GM18858 (cell line): ENCODE results near the gene LRRC45.
A peak's percentile ranks its signal among the peaks of the same experiment; 100 is the strongest.
"Not testable (repeated sequence)": the region's sequence is repeated elsewhere in the genome, so short reads cannot be mapped to it uniquely, and the experiment has no call there.

Experiments
- ATAC-seq: cut with Tn5 transposase; IDR thresholded peaks from one replicate; pipeline ENCODE4 v1.9.1; 2021; ENCODE audit not compliant: unreplicated experiment

Gene LRRC45

DNA sequence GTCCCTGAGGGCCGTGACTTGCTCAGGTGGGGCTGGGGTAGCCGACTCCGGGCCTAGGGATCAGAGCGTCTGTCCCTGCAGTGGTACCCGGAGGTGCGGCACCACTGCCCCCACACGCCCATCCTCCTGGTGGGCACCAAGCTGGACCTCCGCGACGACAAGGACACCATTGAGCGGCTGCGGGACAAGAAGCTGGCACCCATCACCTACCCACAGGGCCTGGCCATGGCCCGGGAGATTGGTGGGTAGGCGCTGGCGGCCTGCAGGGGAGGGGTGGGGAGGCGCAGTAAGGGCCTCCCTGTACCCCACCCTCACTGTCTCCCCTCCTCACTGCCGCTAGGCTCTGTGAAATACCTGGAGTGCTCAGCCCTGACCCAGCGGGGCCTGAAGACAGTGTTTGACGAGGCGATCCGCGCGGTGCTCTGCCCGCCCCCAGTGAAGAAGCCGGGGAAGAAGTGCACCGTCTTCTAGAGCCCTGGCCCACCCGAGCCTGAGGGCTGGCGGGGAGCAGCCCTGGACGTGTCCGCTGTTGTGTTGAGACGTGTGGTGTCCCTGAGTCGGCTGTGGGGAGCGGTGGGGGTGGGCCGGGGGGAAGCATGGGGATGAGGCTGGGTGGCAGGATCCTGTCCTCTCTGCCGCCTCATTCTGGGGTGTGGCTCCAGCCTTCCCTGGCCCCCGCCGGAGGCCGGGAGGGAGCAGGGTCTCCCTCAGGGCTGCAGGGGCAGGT, 10.4 kb downstream of the LRRC45 start:
- ATAC-seq: no peak

DNA sequence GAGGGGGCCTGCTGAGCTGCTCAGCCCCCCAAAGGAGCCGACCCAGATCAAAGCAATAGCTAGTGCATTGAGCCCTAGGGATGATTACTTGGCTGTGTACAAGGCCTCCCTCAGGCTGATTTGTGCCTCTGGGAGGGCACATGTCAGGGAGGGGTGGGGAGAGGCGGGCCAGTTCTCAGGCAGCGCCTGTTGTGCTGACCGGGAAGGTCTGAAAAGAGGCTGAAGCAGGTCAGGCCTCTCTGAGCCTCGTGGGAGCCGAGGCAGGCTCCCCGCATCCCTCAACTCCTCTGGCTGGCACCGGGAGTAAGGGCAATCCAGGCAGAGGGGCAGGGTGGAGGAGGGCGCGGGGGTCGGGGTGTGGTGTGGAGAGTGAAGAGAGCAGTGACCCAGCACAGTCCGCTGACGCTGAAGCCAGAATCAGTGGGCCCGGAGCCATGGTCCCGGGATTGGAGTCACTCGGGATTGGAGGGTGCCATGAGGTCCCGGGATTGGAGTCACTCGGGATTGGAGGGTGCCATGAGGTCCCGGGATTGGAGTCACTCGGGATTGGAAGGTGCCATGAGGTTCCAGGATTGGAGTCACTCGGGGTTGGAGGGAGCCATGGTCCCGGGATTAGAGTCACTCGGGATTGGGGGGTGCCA, 11.4 kb downstream of the LRRC45 start:
- ATAC-seq: no peak

DNA sequence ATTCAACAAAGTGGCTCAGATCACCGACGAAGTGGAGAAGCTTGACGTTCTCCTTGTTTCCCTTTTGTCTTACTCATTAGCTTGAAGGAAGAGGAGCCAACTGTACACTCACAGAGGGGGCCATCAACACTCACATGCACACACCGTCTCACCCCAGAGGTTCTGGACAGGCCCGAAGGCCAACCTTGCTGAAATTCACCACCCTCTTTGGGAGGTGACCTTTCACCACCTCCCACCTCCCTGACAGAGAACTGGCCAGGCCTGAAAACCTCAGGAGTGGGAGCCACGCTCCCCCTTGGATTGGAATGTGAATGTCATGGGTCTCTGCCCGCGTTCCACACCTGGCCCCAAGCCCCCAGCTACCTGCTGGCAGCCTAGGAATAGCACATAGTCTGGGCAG, 12.4 kb downstream of the LRRC45 start:
- ATAC-seq: no peak

DNA sequence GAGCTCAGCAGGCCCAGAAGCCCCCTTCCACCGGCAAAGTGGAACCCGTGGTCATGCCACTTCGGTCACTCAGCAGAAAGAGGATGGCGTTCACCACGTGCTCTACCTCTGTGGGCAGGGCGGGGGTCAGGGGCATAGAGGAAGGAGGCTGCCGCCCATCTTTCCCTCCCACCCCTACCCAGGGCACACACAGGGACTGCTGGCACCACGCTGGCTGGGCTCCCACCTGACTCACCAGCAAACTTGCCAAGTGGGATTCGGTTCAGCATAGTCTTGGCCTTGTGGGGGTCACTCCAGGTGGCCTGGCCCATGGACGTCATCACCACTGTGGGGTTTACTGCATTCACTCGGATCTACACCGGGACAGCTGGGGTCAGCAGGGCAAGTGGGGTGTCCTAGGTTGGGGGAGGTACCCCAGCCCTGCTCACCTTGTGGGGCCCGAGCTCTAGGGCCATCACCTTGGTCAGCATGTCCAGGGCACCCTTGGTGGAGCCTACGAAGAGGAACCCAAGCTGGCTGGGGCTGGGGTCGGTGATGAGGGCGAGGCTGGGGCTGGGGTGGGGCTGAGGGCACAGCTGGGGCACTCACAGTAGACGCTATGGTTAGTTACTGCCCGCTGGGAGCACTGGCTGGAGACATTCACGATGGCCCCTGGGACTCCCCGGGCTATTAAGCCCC, 13.0 kb downstream of the LRRC45 start:
- no peak for ATAC-seq

DNA sequence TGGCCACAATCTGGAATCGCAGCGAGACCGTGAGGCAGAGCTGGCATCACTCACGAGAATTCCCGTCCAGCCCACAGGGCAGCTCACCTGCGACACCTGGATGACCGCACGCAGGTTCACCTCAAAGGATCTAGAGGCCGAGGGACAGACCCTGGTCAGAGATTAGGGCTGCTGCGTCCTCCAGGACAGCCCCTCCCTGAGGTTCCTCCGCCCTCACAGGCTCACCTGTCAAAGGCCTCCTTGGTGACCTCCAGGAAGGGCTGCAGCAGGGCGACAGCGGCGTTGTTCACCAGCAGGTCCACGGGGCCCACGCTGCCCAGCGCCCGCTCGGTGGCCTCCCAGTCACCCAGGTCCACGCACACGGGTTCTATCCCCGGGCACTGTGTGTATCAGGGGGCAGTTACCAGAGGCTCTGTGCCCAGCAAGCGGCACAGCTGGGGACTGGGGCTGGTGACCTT, 13.6 kb downstream of the LRRC45 start:
- ATAC-seq: no peak

DNA sequence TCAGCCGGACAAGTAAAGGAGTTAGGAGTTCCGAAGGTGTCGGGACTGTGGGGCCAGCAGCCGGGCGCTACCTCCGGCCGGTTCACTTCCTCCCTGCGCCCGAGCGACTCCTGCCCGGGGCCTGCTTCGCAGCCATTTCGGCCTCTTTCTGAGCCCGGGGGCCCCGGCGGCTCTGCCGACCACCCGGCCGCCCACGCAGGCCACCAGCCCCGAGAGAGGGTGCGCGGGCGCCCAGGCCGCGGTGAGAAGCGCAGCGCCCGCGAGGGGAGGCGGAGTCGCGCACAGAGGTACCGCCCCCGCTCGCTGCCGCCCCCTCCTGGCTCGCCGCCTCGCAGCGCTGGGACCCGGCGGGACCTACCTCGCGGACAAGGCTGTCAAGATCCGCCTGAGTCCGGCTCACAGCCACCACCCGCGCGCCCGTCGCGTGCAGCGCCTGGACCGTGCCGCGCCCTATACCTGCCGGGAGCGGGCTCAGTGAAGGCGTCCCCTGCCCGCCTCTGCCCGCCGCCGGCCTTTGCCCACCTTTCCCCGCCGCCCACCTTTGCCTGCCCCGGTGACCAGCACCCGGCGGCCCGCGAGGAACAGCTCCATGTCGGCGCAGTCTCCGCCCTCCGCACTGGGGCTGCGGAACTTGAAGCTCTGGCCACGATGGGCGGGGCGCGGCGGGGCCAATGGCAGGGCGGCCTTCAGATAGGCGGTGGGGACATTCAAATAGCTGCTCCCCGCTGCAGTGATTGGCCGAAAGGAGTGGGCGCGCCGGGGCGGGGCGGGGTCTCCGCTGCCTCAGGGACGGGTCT, 14.2 kb downstream of the LRRC45 start, which contains the start of gene DCXR:
Gene DCXR, minus strand, starts transcription at position 606 of the 797 bp plus-strand sequence. Its CDS starts 15 bp downstream, at position 591.
- ATAC-seq: peak; percentile 67

DNA sequence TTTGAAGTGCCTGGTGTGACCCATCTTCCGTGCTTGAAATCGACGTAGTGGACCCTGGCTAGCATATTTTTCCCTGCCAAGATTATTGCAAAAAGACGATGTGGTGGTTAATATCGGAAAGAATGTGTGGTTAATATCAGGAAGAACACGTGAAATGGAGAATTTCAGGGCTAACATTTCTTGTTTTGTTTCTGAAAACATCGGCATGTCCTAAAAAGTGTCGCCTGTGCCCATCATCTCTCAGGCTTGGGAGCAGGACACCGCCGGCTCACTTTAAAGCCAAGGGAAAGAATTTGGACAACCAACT, 14.7 kb downstream of the LRRC45 start:
- ATAC-seq: no peak

DNA sequence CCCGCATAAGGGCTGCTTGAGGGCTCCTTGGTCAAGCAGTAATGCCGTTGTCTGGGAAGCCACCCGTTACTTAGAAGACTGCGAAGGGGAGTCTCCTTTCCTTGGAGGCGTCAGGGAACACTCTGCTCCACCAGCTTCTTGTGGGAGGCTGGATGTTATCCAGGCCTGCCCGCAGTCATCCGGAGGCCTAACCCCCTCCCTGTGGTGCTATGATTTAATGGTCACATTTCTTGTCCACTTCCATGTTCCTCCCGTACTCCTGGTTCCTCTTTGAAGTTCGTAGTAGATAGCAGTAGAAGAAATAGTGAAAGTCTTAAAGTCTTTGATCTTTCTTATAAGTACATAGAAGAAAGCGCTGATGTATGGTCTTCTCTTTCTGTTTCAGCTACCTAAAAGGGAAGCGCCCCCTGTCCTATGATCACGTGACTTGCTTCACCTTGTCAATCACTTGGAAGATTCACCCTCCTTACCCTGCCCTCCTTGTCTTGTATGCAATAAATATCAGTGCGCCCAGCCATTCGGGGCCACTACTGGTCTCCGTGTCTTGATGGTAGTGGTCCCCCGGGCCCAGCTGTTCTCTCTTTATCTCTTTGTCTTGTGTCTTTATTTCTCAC, 15.8 kb downstream of the LRRC45 start:
- ATAC-seq: not testable (repeated sequence)

DNA sequence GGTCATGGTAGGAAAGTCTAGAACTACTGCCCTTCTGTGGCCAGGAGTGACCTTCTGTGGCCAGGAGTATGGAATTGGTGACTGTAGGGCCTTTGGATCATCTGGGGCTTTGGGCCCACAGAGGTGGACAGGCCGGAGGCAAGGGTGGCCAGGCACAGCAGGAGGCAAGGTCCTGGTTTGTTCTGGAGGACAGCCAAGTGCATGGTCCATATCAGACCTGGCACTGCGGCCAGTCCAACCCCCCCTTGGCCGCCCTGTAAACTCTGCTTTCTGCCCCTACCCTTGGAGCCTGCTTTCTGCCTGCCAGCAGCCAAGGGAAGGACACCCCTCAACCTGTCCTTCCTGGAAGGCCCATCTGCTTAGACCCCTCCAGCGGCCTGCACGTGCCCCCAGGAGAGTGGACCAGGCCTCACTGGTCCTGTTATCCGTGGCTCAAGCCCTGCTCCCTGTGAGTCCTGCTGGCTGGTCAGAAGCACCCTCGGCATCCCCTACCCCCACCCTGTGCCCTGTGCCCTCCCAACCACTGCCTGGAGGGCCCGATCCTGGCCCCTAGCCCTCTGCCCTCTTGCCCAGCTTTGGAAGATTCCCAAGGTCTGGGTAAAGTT, 16.7 kb downstream of the LRRC45 start:
- ATAC-seq: no peak

DNA sequence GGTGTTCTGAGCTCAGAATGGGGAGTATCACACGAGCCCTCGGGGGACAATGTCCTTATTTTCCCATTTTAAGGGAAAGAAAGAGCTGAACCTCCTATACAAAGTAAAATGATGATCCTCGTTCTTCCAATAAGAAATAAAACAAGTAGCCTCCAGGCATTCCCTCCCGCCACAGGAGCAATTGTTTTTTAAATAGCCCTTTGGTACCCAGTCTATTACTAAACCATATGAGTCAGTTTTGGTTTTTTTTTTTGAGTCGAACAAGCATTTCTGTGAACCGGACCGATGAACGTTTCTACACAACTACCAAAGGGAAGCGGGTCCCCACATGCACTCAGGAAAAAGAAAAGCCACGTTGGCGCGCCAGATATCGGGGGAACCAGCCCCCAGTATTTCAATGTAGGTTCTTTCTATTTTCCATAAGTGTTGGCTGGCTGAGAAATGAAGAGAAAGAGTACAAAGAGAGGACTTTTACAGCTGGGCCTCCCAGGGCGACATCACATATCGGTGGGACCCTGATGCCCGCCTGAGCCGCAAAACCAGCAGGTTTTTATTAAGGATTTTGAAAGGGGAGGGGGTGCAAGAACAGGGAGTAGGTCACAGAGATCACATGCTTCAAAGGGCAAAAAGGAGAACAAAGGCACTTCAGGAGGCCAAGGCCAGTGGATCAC, 18.2 kb downstream of the LRRC45 start:
- ATAC-seq: no peak

DNA sequence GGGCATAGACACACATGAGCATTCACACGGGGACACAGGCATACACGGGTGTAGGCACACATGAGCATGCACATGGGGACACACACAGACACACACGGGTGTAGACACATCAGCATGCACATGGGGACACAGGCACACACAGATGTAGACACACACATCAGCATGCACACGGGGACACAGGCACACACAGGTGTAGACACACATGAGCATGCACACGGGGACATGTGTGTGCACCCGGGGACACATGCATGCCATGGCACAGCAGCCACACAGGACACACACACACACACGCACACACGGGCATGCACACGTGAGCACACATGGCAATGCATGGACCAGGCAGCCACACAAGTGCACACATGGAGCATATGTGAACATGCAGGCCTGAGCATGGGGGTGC, 19.5 kb downstream of the LRRC45 start:
- no peak for ATAC-seq

DNA sequence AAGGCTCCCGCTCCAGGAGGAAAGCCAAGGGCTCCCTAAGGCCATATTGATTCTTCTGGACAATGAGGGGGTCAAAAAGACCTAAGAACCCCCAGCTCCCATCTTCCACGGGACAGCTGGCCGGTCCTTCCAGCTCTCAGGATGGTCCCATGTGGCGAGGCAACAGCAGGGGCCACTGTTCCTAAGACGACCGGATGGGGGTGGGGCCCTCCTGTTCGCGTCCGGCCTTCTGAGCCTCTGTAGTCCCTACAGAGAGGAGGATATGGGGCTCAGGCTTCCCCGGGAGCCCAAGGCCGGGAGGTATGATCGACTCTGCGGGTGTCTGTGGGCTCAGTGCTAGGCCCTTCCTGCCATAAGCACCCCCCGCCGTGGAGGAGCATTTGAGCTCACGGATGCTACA, 20.4 kb downstream of the LRRC45 start:
- ATAC-seq: no peak

DNA sequence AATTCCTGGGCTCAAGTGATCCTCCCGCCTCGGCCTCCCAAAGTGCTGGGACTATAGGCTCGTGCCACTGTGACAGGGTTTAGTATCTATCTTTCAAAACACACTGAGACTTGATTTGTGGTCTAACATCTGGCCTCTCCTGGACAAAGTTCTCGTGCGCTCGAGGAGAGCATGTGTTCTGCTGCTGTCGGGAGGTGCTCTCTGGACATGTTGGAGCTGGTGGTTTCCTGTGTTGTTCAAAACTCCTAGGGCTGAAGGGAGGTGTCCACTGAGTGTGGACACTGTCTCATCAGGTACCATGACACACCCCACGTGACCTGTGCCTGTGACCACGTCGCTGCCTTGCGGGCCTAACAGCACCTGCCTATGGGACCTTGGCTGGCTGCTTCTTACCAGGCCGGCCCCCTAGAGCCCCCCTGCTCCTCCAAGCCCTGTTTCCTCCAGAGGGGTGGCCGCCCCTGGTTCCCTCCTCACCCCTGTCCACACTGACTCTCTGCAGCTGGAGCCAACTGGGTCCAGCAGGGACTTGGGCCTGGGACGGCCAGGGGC, 22.9 kb downstream of the LRRC45 start:
- ATAC-seq: no peak

DNA sequence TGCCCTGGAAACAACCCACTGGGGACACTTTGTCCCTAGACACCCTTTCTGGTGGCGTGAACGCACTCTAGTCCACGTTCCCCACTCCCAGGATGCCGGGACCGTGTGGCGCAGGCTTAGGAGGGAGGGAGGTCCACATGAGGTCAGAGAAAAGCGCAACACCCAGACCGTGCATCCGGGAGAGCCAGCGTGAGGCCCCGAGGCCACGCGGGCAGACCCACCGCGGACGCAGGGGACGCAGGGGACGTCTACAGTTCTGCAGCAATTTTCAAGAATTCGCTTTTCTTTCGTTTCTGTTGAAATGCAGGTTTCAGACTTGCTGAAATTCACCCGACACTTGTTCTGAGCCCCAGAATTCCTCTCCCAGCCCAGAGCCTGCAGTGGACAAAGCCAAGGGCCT, 23.8 kb downstream of the LRRC45 start:
- no peak for ATAC-seq

DNA sequence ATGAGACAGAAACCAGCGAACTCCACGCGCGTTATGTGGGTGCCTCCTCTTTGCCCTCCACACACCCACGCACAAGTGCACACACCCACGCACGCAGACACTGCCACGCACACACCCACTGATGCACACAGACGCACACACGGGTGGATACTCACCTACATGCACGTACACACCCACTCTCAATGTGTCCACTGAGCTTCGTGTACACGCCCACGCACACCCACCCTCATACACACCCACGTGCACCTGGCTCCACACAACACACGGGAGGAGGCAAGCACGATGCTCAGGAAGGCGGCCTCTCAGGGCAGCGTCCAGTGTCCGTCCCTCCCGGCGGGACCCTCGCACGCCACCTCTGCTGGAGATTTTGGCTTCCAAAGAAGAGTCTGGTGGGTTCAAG, 24.3 kb downstream of the LRRC45 start:
- ATAC-seq: no peak

DNA sequence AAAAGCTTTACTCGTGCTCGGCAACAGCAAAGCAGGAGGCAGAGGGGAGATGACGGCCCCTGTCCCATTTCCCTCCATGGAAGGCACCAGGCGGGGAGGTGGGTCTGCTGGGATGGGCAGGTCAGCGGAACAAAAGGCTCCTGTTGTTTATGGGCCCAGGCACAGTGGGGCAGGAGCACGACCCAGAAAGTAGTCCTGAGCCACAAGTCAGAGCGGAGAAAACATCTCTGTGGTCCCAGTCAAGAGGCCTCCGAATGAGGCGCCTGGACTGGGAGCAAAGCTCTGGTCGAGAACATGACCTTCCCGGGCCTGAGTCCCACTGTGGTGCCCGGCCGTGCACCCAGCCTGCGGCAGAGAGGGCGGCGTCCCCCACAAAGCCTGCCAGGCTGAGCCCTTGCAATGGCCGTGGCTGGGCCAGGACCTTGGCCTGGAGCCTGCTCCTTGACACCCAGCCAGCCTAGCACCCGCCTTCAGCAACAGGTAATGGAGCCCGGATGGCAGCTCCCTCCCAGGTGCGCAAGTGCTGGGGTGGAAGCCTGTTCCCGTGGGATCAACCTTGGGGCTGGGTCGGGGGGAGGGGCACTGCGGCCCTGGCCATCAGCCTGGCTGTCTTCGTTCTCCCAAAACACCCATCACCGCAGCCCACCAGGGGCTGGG, 24.9 kb downstream of the LRRC45 start:
- no peak for ATAC-seq

DNA sequence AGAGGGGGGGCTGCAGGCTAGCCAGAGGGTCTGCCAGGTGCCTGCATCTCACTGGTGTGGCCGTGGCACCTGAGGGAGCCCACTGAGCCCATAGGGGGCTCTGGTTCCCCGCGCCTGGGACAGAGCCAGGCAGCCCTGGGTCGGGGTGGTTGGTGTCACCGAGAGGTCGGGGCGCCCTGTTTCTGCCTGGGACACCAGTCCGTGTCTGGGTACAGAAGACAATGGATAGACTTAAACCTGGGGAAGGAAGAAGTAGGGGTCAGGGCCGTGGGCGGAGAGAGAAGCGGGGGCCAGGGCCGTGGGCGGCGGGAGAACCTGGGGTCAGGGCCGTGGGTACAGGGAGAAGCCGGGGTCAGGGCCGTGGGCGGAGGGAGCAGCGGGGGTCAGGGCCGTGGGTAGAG, 25.5 kb downstream of the LRRC45 start:
- no peak for ATAC-seq

DNA sequence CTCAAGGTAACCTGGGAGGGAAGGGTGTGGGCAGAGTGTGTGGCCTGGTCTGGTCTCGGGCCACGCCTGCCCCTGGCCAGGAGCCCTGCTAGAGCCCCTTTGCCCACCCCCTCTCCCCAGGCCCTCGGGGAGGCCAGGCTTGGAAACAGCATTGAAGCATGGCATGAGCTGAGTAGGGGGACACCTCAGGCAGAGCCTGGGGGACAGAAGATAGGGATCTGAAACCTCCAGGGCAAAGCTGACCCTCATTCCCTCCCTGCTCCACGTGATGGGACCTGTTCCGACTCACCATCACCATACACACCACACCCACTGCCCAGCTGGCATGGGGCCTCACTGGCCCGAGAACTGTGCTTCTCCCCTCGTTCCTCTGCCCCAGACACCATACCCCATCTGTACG, 26.0 kb downstream of the LRRC45 start:
- ATAC-seq: no peak

DNA sequence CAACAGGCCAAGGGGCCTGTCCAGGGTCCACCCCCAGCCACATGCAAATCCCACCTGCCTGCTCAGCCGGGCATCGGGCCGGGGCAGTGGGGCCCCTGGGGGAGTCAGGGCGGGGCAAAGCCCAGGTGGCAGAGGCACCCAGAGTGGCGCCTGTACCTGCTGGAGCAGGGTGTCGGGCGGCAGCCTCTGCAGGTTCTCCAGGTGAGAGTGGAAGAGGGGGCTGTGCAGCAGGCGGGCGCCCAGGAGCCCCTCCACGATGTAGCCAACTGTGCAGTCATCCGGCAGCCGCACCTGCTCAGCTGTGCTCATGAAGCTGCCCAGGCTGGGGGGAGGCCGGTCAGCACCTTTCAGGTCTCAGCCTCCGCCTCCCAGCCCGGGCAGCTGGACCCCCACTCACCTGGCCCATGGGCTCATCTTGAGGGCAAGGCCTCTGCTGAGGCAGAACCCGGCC, 26.4 kb downstream of the LRRC45 start:
- ATAC-seq: no peak
